ENCODE data around the gene FAM25G. TPM values are rescaled to one million over a fixed set of nuclear protein-coding genes. Genes with fewer than 3 reads are reported as not detected.

FAM25G gene
- polyA plus RNA-seq, 3 donors: not detected

DNA sequence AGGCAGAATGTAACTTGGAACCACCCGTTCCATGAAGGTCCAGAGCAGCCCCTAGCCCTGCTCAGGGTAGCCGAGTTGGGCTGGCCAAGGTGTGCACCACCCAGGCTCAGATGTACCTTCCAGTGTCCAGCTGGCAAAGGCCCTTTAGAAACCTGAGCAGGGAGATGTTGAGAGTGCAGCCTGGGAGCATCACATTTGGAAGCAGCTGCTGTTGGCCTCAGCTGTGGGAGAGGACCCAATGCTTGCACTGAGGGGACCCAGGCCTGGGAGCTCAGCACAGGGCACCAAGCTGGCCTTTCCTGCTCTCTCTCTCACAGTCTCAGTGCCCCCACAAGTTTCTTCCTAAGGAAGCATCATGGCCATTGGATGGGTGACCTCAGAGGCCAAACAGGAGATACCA lies 41.1 kb downstream of the FAM25G start:
- Mint-ChIP-seq H3K4me1 (peaks cover 2% of the 10 kb centered on the region), H3K27me3 (ENCODE audit: low read depth in 3 of 3) (peaks cover 3 to 4% (median 3%) of the 10 kb centered on the region in 3 donors), H3K27ac (no peak overlapping the region), H3K9me3 (peaks cover 6 to 15% (median 12%) of the 10 kb centered on the region in 7 donors), H3K36me3 (no peaks in the 10 kb centered on the region), H3K4me3 (no peak overlapping the region)
- no peak for TF ChIP-seq CTCF (IDR thresholded peaks at IDR 0.05)
- Histone ChIP-seq H4K20me1 (ENCODE audit: insufficient read depth, low read length) (no peaks in the 10 kb centered on the region), H3K4me2 (replicated peaks; ENCODE audit: extremely low read depth, low read length, poor library complexity, severe bottlenecking) (no peak overlapping the region), H3K4me1 (ENCODE audit: control insufficient read depth in 1 of 2, insufficient read depth in 2 of 2, low read length in 2 of 2) (no peaks in the 10 kb centered on the region), H3K4me3 (replicated peaks in 1 of 3; ENCODE audit: low read depth in 2 of 3, low read length in 3 of 3) (no peak overlapping the region), H2AFZ (ENCODE audit: insufficient read depth, low read depth, low read length, poor library complexity, severe bottlenecking) (no peak overlapping the region), H3K36me3 (replicated peaks in 1 of 2; ENCODE audit: control insufficient read depth in 1 of 2, insufficient read depth in 2 of 2, low read length in 2 of 2) (no peaks in the 10 kb centered on the region), H3K79me2 (ENCODE audit: insufficient read depth, low read length) (no peaks in the 10 kb centered on the region), H3K9me3 (replicated peaks in 1 of 2; ENCODE audit: control insufficient read depth in 1 of 2, insufficient read depth in 1 of 2, low read length in 2 of 2) (peaks cover 11 to 12% of the 10 kb centered on the region in 2 donors), H3K27me3 (ENCODE audit: control insufficient read depth in 2 of 2, insufficient read depth in 2 of 2, low read length in 2 of 2) (no peaks in the 10 kb centered on the region), H3K9ac (ENCODE audit: insufficient read depth, low read length, poor library complexity, severe bottlenecking) (no peak overlapping the region), H3K27ac (ENCODE audit: low read depth in 1 of 2, low read length in 2 of 2) (no peak overlapping the region)
- intact Hi-C loops (cut with micrococcal nuclease): no loop called here
- no peak for DNase-seq
- 93% methylated on average over 2 of the region's 2 CpGs for WGBS (ENCODE audit: insufficient coverage)

- Mint-ChIP-seq H3K4me3 (no peak overlapping the region), H3K27me3 (ENCODE audit: low read depth in 3 of 3) (peaks cover 2 to 3% (median 3%) of the 10 kb centered on the region in 3 donors), H3K27ac (no peak overlapping the region), H3K36me3 (no peaks in the 10 kb centered on the region), H3K4me1 (peaks cover 2% of the 10 kb centered on the region), H3K9me3 (peaks cover 10 to 19% (median 16%) of the 10 kb centered on the region in 7 donors)
- H3K27ac ChIP-seq (ENCODE audit: low read depth in 1 of 2, low read length in 2 of 2): no peak overlapping the region
- H4K20me1 ChIP-seq (ENCODE audit: insufficient read depth, low read length): no peaks in the 10 kb centered on the region
- 87% methylated on average over 8 of the region's 10 CpGs for WGBS (ENCODE audit: insufficient coverage)
- DNase-seq: no peak
- H2AFZ ChIP-seq (ENCODE audit: insufficient read depth, low read depth, low read length, poor library complexity, severe bottlenecking): no peak overlapping the region
- no peak for TF ChIP-seq CTCF (IDR thresholded peaks at IDR 0.05)
- no peaks in the 10 kb centered on the region for H3K4me1 ChIP-seq (ENCODE audit: control insufficient read depth in 1 of 2, insufficient read depth in 2 of 2, low read length in 2 of 2)
- intact Hi-C loops (cut with micrococcal nuclease): no loop called here
- no peak overlapping the region for H3K4me3 ChIP-seq (replicated peaks in 1 of 3; ENCODE audit: low read depth in 2 of 3, low read length in 3 of 3)
- no peaks in the 10 kb centered on the region for H3K36me3 ChIP-seq (replicated peaks in 1 of 2; ENCODE audit: control insufficient read depth in 1 of 2, insufficient read depth in 2 of 2, low read length in 2 of 2)
- H3K27me3 ChIP-seq (ENCODE audit: control insufficient read depth in 2 of 2, insufficient read depth in 2 of 2, low read length in 2 of 2): no peaks in the 10 kb centered on the region
- H3K9me3 ChIP-seq (replicated peaks in 1 of 2; ENCODE audit: control insufficient read depth in 1 of 2, insufficient read depth in 1 of 2, low read length in 2 of 2): peaks cover 12 to 16% of the 10 kb centered on the region in 2 donors
- H3K9ac ChIP-seq (ENCODE audit: insufficient read depth, low read length, poor library complexity, severe bottlenecking): no peak overlapping the region
- H3K79me2 ChIP-seq (ENCODE audit: insufficient read depth, low read length): no peaks in the 10 kb centered on the region
- no peak overlapping the region for H3K4me2 ChIP-seq (replicated peaks; ENCODE audit: extremely low read depth, low read length, poor library complexity, severe bottlenecking)
Measured at GRCh38 chr10:47449979-47450378, 41.5 kb downstream of the FAM25G start.
